ENCODE results near the gene FLNA.

GRCh38 chrX:154310616-154311536 lies 63.6 kb downstream of the FLNA start:
- no peak for TF ChIP-seq POLR2A (IDR thresholded peaks at IDR 0.05)
- TF ChIP-seq CTCF (IDR thresholded peaks at IDR 0.05 in 8 of 11, conservative IDR thresholded peaks at IDR 0.05 in 3 of 11) = no peak
